GM19351 (cell line): ENCODE data around the gene RANBP1.
"Not testable (repeated sequence)": the region's sequence is repeated elsewhere in the genome, so short reads cannot be mapped to it uniquely, and the experiment has no call there.

Source experiments
- ATAC-seq: cut with Tn5 transposase; IDR thresholded peaks from one replicate; pipeline ENCODE4 v1.9.1; 2021; ENCODE audit warnings: mild to moderate bottlenecking, moderate library complexity; ENCODE audit not compliant: unreplicated experiment

The RANBP1 gene

DNA sequence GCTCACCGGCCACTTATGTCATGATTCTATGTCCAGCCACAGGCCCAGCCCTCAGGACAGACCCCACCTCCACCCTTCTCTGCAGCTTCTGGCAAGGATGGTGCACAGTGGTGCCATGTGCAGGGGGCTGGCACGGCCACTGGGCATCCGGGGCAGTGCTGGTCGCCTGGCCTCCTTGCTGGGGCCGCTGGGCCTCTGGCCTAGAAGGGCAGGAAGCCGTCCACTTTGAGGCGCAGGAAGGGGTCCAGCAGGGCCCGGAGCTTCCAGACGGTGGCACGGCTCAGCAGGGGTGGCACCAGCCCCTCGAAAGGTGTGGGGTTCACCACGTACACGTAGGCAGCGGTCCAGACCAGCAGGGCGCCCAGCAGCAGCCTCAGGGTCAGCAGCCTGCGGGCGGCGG, 32.5 kb downstream of the RANBP1 start:
- ATAC-seq = no peak

DNA sequence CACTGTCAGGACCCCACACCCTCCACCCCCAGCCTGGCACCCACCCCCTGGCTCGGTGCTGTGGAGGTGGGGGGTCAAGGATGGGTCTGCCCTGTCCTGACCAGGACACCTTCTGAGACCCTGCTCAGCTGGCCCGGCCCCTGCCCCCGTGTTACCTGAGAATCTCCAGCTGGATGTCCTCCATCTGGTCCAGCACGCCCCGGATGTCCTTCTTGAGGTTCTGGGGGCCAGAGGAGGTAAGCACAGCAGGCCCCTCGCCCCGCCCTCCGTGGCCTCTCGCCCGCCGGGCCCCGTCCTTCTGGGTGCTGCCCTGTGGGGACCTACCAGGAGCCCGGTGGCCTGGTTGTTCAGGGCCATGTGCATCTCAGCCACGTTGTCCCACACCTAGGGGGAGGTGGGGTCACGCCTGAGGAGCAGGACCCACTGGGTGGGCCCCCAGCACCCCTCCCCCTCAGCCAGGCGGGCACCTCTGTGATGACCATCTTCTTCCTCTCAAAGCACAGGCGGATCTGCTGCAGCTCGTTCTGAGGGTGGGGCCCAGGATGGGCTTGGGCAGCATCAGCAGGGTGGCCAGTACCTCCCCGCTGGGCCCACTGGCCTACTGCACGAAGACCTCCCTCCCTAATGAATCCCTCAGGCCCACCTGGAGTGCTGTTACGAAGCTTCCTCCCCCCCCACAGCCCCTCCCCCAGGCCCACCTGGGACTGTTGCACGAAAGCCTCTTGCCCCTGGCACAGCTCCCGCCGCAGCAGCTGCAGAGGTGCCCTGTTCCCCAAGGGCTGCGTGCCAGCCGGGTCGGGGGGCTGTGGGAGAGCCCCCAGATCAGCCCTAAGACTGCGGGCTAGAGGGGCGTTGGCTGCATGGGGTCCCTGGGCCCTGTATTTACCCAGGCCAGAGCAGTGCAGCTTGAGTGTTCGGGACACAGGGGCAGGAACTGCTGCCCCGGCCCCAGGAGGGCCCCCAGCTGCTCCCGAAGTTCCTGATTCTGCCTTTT, 33.6 kb downstream of the RANBP1 start:
- no peak for ATAC-seq

DNA sequence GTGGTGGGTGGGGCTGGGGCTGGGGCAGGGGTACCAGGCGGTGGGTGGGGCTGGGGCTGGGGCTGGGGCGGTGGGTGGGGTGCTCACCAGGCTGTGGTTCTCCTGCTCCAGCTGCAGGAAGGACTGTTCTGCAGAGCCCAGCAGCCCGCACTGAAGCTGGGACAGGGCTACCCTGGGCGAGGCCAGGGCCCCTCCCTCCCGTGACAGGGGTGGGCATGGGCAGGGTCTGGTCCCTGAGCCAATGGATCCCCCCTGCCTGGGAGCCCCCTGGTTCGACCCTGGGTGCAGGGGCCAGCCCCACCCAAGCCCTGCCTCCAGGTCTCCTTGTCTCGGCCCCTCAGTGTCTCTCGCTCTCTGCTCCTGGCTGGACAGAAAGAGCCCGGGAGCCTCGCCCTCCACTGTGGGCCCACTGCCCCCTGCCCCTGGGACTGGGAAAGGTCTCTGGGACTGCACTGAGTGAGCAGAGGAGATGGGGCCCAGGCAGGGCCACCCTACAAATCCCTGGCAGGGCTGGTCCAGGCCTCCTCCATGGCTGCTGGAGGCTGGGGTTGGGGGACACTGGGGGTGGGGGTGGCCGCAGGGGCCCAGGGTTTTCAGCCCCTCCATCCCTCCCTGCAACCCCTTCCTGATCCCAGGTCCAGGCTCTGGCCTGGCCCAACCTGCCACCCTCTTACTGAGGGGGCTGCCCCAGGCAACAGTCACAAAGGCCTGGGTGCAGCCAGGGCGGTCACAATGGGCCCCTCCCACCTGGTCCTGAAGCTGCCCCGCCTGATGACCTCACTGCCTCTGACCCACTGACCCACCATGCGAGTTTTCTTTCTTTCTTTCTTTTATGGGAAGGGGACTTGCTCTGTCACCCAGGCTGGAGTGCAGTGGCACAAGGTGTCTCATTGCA, 34.7 kb downstream of the RANBP1 start, which contains the start of gene CCDC188:
Gene CCDC188 (minus strand): TSS at position 675 of the 895 bp plus-strand sequence. CDS start 69 bp downstream, at position 606.
- no peak for ATAC-seq

DNA sequence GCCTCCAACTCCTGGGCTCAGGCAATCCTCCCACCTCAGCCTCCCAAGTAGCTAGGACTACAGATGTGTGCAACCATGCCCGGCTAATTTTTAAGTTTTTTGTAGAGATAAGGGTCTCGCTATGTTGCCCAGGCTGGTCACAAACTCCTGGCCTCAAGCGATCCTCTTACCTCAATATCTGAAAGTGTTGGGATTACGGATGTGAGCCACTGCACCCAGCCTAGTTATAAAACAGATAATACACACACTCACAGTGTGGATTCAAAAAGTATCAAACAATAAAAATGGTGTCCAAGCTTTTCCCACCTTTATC, 35.3 kb downstream of the RANBP1 start:
- no peak for ATAC-seq

DNA sequence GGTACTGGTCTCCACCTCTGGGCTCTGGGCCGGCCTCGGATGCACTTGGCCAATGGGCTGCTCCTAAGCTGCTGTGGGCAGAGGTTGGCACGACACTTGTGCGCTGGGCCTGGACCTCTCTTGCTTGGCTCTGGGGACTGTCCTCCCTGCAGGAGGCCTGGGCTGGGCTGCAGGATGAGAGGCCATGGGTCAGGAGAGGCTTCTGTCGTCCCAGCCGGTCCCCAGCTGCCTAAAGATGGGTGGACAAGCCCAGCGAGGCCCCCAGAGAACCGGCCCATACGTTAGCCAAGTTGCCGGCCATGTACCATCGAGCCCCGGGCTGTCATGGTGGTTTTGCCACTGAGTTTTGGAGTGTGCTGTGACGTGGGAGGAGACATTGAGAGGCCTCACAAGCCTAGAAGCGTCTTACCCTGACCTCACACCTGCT, 36.6 kb downstream of the RANBP1 start:
- no peak for ATAC-seq

DNA sequence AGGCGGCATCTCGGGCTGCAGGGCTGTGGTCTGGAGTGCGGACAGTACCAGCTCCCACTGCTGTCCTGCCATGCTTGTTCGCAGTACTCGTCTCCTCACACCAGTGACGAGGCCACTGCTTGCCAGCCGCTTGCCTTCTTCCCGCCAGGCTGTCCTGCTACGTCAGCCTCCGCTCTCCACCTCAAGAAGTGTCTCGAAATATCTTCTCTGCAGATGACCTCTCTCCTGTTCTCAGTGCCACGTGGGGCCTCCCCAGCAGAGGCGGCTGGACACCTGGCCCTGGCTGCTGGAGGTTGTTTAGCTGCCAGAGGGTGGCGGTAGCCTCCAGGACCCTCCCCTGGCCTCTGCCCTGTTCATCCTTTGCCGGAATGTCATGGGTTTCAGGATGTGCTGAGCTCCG, 38.0 kb downstream of the RANBP1 start:
- no peak for ATAC-seq

DNA sequence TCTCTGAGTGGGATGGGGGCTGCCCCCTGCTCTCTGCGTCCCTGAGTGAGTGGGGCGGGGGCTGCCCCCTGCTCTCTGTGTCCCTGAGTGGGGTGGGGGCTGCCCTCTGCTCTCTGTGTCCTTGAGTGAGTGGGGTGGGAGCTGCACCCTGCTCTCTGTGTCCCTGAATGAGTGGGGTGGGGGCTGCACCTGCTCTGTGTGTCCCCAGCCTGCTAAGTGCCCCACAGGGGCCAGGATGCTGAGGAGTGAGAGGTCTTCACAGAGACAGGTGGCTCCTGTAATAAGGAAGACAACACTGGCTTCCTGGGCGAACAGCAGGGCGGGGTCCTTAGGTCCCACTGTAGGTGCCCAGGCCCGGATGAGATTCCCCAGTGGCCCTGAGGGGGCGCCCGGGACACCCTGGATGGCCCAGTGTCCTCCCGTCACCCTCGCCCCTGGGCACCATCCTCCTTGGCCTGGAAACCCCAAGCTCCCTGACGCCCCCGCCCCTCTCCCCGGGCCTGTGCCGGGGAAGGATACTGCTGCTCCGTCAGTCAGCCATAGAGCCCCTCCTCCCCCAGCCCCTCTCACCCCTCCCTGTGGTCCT, 38.8 kb downstream of the RANBP1 start:
- no peak for ATAC-seq

DNA sequence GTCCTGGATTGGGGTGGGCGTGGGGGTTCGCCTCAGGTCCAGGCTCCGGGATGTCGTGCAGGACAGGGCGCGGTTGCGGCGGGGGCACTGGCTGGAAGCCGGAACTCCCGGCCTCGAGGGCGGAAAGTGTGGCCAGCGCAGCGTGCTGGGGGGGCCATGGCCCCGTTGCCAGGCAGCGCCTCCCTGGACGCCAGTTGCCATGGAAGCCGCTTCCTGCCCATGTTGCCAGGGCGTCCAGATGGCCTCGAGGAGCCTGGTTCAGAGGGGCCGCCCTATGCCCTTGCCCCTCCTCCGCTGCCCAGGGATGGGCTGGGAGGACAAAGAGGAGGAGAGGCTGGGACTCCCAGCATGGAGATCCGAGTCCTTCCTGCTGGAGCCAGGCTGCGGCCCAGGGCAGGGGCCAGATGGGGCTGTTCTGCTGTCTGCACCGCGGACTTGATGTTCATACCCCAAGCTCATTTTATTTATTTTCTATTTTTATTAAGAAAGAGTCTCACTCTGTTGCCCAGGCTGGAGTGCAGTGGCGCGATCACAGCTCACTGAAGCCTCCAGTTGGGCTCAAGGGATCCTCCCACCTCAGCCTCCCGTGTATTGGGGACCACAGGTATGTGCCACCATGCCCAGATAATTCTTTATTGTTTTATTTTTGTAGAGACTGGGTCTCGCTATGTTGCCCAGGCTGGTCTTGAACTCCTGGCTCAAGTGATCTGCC, 39.6 kb downstream of the RANBP1 start:
- ATAC-seq = no peak

DNA sequence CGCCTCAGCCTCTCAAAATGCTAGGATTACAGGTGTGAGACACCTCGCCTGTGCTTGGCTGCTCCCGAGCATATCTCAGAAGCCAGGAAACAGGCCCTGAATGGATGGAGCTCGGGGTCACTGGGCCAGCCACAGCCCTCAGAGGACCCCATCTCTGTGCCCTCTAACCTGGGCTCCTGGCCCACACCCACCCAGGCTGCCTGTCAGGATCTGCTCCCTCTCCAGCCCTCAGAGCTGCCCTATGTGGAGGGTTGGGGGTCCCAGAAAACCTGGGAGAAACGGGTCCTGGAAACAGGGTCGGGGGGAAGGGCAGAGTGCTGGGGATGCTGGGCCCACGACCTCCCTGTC, 40.1 kb downstream of the RANBP1 start:
- ATAC-seq = no peak

DNA sequence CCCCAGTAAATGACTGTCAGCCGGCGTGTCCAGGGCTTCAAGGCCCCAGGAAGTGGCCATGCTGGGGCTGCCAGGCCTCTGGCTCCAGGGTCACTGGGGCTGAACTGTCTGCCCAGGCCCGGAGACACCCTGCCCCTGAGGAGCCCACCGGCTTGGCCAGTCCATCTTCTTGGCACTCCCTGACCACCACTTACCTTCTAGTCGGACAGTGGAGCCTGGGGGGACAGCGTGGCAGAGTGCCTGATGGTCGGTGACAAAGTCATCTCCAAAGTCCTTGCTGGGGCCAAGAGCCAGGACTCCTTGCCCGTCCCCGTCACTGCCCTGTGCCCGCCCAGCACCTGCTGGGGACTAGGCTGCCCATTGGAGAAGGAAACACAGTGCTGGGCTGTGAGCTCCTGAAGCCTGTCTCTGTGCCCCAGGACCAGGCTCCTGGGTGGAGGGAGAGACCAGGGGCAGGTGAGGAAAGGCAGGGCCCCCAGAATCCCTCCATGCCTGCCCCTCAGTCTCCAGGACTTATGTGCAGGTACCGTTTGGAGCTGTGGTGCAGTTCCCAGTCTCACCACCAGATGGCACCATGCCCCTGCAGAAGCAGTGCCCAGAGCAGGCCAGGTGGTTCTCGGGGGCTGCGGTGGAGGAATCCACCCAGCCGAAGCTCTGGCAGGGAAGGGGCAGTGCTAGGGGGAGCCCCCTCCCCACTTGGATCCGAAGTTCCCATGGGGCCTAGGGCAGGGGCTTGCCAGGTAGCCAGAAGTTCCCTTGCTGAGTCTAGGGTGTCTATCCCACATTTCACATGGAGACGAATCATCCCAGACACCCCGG, 40.9 kb downstream of the RANBP1 start:
- no peak for ATAC-seq

DNA sequence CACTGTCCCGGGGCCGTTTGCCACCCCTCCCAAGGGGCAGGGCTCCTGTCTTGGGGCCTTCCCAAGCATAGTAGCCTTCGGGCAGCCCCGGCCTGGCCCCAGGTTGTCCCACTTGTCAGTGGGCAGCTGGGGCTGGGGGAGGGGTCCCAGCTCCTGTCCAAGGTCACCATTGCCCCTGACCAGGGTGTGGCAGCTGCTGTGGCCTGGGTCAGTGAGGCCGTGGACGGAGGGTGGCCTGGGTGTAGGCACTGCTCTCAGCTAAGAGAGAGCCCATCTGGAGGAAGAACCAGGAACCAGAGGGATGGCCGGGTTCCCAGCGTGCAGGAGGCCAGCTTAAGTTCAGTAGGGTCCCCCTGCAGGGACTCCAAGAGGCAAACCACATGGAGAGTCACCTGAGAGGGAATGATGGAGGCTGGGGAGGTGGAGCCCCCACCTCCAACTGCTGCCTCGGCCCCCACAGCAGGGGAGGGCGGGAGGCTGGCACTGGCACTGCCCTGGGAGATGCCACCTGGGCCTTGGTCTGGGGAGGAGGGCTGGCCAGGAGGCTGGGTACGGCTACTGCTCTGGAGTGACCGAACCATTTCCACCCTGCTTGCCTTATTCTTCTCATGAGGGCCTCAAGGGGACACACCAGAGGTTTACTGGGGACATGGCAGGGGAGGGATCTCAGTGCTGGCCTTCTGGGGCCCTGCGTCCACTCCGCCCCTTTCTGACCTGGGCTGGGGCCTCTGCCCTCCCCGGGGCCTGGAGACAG, 41.7 kb downstream of the RANBP1 start:
- ATAC-seq = no peak

DNA sequence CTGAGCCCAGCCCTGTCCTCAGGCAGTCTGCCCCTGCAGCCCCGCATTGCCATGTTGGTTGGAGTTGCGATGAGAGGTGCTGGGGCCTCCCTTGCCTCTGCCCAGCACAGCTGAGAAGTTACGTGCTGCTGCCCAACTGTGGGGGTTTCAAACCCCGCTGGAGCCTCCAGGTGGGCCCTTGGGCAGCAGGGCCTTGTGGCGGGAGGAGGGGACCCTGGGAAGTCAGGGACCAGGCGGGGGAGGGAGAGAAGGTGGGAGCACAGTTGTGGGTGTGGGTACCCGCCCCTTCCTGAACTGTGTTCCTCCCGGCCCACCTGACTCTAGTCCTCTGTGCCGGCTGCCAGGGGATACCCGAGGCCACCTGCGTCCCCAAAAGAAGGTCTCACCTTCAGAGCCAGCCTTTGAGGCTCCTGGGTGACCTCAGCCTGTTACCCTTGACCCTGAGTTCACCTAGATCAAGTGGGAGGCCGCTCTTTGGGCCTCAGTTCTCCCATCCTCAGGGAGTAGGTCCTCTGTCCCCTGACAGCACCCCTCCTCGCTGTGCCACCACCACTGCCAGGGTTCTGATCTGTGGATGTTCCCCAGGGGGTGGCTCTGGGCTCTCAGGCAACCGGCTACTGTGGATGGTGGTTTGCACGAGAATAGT, 42.6 kb downstream of the RANBP1 start:
- ATAC-seq = no peak

DNA sequence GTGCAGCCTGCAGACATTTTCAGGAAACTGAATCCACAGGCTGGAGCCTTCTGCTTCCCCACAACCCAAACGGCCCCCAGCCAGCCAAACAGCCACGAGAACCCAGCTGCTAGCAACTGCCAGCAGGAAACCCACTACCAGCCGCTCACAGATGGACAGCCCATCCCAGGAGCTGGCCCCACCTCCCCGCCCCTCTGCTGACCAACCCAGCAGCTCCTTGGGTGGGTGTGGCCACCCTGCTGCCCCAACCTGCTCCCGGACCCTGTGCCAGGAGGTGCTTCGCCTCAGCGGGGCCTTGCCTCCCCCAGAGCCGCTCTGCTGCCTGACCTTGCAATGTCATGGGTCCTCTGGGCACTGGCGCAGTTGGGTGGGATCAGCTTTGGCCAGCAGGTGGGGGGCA, 43.2 kb downstream of the RANBP1 start:
- ATAC-seq = no peak

DNA sequence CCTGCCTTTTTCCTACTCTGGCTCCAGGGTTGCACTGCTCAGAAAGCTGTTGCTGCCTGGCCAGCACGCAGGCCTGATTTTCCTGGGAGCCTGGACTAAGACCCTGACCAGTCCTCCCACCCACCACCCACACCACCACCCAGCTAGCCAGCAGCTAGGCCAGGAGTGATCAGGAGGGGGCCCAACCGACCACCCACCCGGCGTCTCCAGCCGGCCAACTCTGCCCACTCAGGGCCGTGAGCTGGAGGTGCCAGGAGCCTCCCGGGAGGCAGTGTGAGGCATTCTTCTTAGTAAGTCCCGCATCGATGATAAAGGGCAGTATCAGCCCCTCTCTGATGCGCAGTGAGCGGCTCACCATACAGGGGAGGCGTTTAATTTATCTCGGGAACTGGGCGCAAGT, 43.6 kb downstream of the RANBP1 start:
- ATAC-seq = not testable (repeated sequence)

DNA sequence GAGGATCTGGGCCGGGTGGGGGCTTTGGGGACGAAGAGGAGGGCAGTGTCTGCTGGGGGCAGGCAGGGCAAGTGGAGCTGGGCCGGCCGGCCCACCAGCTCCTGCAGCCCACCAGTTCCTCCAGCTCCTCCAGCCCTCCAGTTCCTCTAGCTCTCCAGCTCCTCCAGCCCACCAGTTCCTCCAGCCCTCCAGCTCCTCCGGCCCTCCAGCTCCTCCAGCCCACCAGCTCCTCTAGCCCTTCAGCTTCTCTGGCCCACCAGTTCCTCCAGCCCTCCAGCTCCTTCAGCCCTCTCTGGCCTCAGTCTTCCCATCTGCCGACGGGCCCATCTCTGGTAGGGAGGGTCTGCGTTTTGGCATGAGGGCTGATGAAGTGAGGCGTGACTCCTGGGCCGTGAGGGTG, 44.1 kb downstream of the RANBP1 start:
- no peak for ATAC-seq

DNA sequence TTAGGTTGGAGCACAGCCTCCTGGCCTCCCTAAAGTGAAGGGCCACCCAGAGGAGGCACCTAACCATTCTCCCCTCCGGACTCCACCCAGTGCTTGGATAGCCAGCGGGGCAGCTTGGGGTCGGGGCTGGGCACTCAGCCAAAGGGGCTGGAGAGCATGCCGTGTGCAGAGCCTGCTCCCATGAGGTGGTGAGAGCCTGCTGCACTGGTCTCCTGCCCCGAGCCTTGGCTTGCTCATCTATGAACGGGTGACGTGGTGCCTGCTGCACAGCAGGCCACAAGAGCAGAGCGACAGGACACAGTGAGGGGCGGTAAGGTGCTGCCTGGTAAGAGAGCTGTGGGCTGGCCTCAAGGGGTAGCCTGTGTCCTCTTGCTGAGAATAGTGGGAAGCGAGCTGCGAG, 49.0 kb downstream of the RANBP1 start:
- no peak for ATAC-seq

DNA sequence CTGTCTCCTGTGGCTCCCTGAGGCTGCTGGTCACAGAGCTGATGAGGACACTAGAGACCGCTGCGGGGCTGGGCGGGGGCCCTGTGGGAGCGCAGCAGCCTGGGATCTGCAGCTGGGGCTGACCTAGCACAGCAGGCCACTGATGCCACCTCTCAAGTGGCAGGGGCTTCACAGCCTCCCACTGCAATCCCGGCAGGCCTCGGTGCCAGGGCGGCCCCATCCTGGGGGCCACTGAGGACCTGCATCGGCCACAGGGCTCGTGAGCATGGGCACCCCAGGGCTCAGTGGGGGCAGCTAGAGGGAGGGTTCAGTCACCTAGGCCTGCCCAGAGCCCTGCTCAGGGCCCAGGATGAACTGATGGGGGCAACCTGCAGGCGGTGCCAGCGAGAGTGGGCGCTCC, 49.5 kb downstream of the RANBP1 start:
- ATAC-seq = no peak

DNA sequence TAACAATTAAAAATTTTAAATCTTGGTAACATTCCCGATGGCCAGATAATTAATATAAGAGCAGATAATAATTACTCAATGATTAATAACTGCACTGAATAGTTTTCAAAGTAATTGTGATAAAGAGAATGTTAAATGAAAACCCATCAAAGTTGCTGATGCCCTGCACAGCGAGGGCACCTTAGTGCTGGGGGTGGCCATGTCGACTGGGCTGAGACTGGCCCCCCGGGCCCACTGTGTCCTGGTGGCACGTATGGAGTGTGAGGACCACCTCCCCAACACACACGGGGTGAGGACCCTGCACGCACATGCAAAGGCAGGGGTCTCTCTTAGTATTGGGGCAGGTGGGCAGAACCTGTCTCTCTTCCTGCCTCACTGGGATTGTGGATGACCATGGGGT, 50.0 kb downstream of the RANBP1 start:
- ATAC-seq = no peak

DNA sequence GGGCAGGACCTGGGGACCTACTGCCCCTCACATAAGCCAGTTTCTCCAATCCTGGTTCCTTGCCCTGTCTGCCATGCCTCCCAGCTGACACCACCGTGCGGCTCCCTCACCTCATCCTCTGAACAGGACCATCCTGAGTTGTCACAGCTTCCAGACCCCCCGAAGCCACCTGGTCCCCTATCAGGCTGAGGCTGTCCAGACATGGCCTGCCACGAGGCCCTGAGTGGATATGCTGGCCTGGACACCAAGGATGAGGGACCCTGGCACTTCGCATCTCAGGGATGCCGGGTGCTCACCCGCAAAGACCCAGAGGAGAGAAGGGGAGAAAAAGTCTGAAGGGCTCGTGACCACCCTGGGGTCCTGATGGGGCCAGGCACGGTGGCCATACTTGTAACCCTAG, 50.8 kb downstream of the RANBP1 start:
- no peak for ATAC-seq
